Measurements from ENCODE around the gene PALS2. TPM values are rescaled to one million over a fixed set of nuclear protein-coding genes. Genes with fewer than 3 reads are reported as not detected.

PALS2 gene
- total RNA-seq, 1 experiment from 2014 or later = 68.4 TPM

- H3K27ac ChIP-seq (ENCODE audit: low read depth, low read length, poor library complexity, severe bottlenecking) = no peak overlapping the region
- TF ChIP-seq EZH2 (IDR thresholded peaks at IDR 0.05; ENCODE audit: borderline replicate concordance, low read depth, low read length, poor library complexity, severe bottlenecking) (no peak), CTCF (conservative IDR thresholded peaks at IDR 0.05; ENCODE audit: low read depth, low read length) (no peak)
- CTCF ChIA-PET = no interaction called here
- peaks cover 5% of the 10 kb centered on the region for H3K9me3 ChIP-seq (ENCODE audit: low read depth, low read length, poor library complexity, severe bottlenecking)
- intact Hi-C loops (cut with micrococcal nuclease; ENCODE audit: unreplicated experiment) = no loop called here
- no peaks in the 10 kb centered on the region for H3K36me3 ChIP-seq (ENCODE audit: insufficient read depth, low read length, poor library complexity, severe bottlenecking)
- H3K27me3 ChIP-seq (replicated peaks; ENCODE audit: insufficient read depth, low read depth, low read length, poor library complexity) = no peaks in the 10 kb centered on the region
- no peaks in the 10 kb centered on the region for H3K4me1 ChIP-seq (ENCODE audit: insufficient read depth, low read length, poor library complexity, severe bottlenecking)
- no peak for DNase-seq (ENCODE audit: low spot score)
- H3K4me3 ChIP-seq (ENCODE audit: low read depth, low read length, poor library complexity, severe bottlenecking) = no peak overlapping the region
- BruUV-seq (replicated peaks) = no TSS peak
- POLR2A ChIA-PET (ENCODE audit: low non-redundant PET) = no interaction called here
These were observed 46.7 kb downstream of the PALS2 start for GRCh38 chr7:24619978-24620377.

GRCh38 chr7:24622646-24623182 is 49.5 kb downstream of the PALS2 start:
- no peaks in the 10 kb centered on the region for H3K27me3 ChIP-seq (replicated peaks; ENCODE audit: insufficient read depth, low read depth, low read length, poor library complexity)
- intact Hi-C loops (cut with micrococcal nuclease; ENCODE audit: unreplicated experiment) = no loop called here
- TF ChIP-seq CTCF (conservative IDR thresholded peaks at IDR 0.05; ENCODE audit: low read depth, low read length) = no peak
- TF ChIP-seq EZH2 (IDR thresholded peaks at IDR 0.05; ENCODE audit: borderline replicate concordance, low read depth, low read length, poor library complexity, severe bottlenecking) = no peak
- no peaks in the 10 kb centered on the region for H3K36me3 ChIP-seq (ENCODE audit: insufficient read depth, low read length, poor library complexity, severe bottlenecking)
- H3K9me3 ChIP-seq (ENCODE audit: low read depth, low read length, poor library complexity, severe bottlenecking) = peaks cover 11% of the 10 kb centered on the region
- DNase-seq (ENCODE audit: low spot score) = no peak
- no TSS peak for BruUV-seq (replicated peaks)
- no peak overlapping the region for H3K27ac ChIP-seq (ENCODE audit: low read depth, low read length, poor library complexity, severe bottlenecking)
- no peaks in the 10 kb centered on the region for H3K4me1 ChIP-seq (ENCODE audit: insufficient read depth, low read length, poor library complexity, severe bottlenecking)
- H3K4me3 ChIP-seq (ENCODE audit: low read depth, low read length, poor library complexity, severe bottlenecking) = no peak overlapping the region
- ChIA-PET POLR2A (ENCODE audit: low non-redundant PET) (no interaction called here), CTCF (interaction anchor here (0.6 kb wide), 1 partner anchor 91 kb away, joined by 8 read pairs; no protein-coding TSS in a partner anchor)

Other genes starting within 250 kb of the PALS2 start
- gene GSDME, start 184.0 kb downstream of the PALS2 start, total RNA-seq (2021) = 0.77 and 3.0 TPM in 2 replicates

Data from A673 (cell line).